ENCODE results near the gene RAVER1. TPM values are rescaled to one million over a fixed set of nuclear protein-coding genes. Genes with fewer than 3 reads are reported as not detected.

RAVER1 gene
- total and polyA plus RNA-seq, 9 of the 15 experiments (the other 6 are each of a cell fraction or from before 2014, with no cell fraction given): 0.06 to 113 (median 7.0) TPM

DNA sequence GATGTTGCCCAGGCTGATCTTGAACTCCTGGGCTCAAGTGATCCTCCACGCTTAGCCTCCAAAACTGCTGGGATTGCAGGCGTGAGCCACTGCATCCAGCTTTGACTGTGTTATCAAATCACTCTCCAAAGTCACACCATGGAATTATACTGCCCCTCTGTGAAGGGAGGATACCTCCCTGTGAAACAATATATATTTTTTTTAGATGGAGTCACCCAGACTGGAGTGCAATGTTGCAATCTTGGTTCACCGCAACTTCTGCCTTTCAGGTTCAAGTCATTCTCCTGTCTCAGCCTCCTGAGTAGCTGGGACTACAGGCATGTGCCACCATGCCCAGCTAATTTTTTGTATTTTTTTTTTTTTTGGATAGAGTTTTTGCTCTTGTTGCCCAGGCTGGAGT, 39.4 kb upstream of the RAVER1 start (continued):
- TF ChIP-seq, protein P1, sequence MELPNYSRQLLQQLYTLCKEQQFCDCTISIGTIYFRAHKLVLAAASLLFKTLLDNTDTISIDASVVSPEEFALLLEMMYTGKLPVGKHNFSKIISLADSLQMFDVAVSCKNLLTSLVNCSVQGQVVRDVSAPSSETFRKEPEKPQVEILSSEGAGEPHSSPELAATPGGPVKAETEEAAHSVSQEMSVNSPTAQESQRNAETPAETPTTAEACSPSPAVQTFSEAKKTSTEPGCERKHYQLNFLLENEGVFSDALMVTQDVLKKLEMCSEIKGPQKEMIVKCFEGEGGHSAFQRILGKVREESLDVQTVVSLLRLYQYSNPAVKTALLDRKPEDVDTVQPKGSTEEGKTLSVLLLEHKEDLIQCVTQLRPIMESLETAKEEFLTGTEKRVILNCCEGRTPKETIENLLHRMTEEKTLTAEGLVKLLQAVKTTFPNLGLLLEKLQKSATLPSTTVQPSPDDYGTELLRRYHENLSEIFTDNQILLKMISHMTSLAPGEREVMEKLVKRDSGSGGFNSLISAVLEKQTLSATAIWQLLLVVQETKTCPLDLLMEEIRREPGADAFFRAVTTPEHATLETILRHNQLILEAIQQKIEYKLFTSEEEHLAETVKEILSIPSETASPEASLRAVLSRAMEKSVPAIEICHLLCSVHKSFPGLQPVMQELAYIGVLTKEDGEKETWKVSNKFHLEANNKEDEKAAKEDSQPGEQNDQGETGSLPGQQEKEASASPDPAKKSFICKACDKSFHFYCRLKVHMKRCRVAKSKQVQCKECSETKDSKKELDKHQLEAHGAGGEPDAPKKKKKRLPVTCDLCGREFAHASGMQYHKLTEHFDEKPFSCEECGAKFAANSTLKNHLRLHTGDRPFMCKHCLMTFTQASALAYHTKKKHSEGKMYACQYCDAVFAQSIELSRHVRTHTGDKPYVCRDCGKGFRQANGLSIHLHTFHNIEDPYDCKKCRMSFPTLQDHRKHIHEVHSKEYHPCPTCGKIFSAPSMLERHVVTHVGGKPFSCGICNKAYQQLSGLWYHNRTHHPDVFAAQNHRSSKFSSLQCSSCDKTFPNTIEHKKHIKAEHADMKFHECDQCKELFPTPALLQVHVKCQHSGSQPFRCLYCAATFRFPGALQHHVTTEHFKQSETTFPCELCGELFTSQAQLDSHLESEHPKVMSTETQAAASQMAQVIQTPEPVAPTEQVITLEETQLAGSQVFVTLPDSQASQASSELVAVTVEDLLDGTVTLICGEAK (IDR thresholded peaks at IDR 0.05): no peak
- TF ChIP-seq, protein P1 (CRISPR knock-in tag; IDR thresholded peaks at IDR 0.05): no peak
- TF ChIP-seq, protein P2, sequence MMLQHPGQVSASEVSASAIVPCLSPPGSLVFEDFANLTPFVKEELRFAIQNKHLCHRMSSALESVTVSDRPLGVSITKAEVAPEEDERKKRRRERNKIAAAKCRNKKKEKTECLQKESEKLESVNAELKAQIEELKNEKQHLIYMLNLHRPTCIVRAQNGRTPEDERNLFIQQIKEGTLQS (IDR thresholded peaks at IDR 0.05): no peak
- TF ChIP-seq, protein P2 (CRISPR knock-in tag; conservative IDR thresholded peaks at IDR 0.05): no peak
- TF ChIP-seq E2F3 (CRISPR knock-in tag; IDR thresholded peaks at IDR 0.05): no peak
- TF ChIP-seq, protein P3, sequence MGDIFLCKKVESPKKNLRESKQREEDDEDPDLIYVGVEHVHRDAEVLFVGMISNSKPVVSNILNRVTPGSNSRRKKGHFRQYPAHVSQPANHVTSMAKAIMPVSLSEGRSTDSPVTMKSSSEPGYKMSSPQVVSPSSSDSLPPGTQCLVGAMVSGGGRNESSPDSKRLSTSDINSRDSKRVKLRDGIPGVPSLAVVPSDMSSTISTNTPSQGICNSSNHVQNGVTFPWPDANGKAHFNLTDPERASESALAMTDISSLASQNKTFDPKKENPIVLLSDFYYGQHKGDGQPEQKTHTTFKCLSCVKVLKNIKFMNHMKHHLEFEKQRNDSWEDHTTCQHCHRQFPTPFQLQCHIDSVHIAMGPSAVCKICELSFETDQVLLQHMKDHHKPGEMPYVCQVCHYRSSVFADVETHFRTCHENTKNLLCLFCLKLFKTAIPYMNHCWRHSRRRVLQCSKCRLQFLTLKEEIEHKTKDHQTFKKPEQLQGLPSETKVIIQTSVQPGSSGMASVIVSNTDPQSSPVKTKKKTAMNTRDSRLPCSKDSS (IDR thresholded peaks at IDR 0.05; ENCODE audit: low read depth, partially characterized antibody): no peak
- TF ChIP-seq, protein P4, sequence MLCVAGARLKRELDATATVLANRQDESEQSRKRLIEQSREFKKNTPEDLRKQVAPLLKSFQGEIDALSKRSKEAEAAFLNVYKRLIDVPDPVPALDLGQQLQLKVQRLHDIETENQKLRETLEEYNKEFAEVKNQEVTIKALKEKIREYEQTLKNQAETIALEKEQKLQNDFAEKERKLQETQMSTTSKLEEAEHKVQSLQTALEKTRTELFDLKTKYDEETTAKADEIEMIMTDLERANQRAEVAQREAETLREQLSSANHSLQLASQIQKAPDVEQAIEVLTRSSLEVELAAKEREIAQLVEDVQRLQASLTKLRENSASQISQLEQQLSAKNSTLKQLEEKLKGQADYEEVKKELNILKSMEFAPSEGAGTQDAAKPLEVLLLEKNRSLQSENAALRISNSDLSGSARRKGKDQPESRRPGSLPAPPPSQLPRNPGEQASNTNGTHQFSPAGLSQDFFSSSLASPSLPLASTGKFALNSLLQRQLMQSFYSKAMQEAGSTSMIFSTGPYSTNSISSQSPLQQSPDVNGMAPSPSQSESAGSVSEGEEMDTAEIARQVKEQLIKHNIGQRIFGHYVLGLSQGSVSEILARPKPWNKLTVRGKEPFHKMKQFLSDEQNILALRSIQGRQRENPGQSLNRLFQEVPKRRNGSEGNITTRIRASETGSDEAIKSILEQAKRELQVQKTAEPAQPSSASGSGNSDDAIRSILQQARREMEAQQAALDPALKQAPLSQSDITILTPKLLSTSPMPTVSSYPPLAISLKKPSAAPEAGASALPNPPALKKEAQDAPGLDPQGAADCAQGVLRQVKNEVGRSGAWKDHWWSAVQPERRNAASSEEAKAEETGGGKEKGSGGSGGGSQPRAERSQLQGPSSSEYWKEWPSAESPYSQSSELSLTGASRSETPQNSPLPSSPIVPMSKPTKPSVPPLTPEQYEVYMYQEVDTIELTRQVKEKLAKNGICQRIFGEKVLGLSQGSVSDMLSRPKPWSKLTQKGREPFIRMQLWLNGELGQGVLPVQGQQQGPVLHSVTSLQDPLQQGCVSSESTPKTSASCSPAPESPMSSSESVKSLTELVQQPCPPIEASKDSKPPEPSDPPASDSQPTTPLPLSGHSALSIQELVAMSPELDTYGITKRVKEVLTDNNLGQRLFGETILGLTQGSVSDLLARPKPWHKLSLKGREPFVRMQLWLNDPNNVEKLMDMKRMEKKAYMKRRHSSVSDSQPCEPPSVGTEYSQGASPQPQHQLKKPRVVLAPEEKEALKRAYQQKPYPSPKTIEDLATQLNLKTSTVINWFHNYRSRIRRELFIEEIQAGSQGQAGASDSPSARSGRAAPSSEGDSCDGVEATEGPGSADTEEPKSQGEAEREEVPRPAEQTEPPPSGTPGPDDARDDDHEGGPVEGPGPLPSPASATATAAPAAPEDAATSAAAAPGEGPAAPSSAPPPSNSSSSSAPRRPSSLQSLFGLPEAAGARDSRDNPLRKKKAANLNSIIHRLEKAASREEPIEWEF (CRISPR knock-in tag; IDR thresholded peaks at IDR 0.05): no peak

Data from K562 (cell line).